BJ (cell line): Measurements from ENCODE around the gene DACT2. TPM values are rescaled to one million over a fixed set of nuclear protein-coding genes. Genes with fewer than 3 reads are reported as not detected.

Experiments
- CTCF ChIA-PET: fragments of 350-600 bp; formaldehyde crosslinking; extraction: SDS; loops from one replicate; lab custom pipeline; 2021; ENCODE audit warnings: antibody characterized with exemption, inconsistent platforms; lab: Yijun Ruan, JAX
- POLR2A ChIA-PET: fragments of 300-600 bp; sonication (Branson Sonifier 250); formaldehyde crosslinking; extraction: SDS; loops from one replicate; lab custom pipeline; 2021; ENCODE audit warnings: antibody characterized with exemption; lab: Charles Lee
- DNase-seq: peaks from one replicate; pipeline ENCODE4 v3.0.0-alpha.2; 2011; ENCODE audit warnings: low read depth
- H3K27me3 ChIP-seq: 2 replicates; pipeline ENCODE4 v1.6.0; 2011; ENCODE audit warnings: low read length; ENCODE audit not compliant: control insufficient read depth, insufficient read depth
- H3K36me3 ChIP-seq: 2 replicates; pipeline ENCODE4 v1.5.1; 2011; ENCODE audit warnings: low read length; ENCODE audit not compliant: control insufficient read depth, insufficient read depth
- H3K4me3 ChIP-seq: 2 replicates; pipeline ENCODE4 v1.5.1; 2011; ENCODE audit warnings: low read depth, mild to moderate bottlenecking, control low read depth, low read length
- CTCF ChIP-seq: IDR thresholded peaks from 2 replicates; pipeline ENCODE4 v1.5.1; 2011; ENCODE audit warnings: low read depth, mild to moderate bottlenecking, control low read depth, inconsistent platforms, low read length, moderate library complexity; ENCODE audit not compliant: insufficient read depth
- polyA plus RNA-seq: library from polyadenylated mRNA; depleted of rRNA; stranded (reverse); fragments of >200 nt; gene quantifications from 2 replicates; pipeline ENCODE4 v1.2.3, GENCODE V29; 2011

DACT2 gene
- polyA plus RNA-seq, 1 experiment, result not detected

- no peaks in the 10 kb centered on the region for H3K36me3 ChIP-seq
- DNase-seq, result no peak
- no peak overlapping the region for H3K4me3 ChIP-seq
- ChIA-PET CTCF (no interaction called here), POLR2A (no interaction called here)
- TF ChIP-seq CTCF, result no peak
- no peaks in the 10 kb centered on the region for H3K27me3 ChIP-seq
Measured at GRCh38 chr6:168310403-168310802, 9.2 kb downstream of the DACT2 start.

GRCh38 chr6:168309997-168310396 is 9.6 kb downstream of the DACT2 start:
- CTCF ChIA-PET, result no interaction called here
- no peaks in the 10 kb centered on the region for H3K36me3 ChIP-seq
- POLR2A ChIA-PET, result no interaction called here
- no peak overlapping the region for H3K4me3 ChIP-seq
- no peak for TF ChIP-seq CTCF
- DNase-seq, result no peak
- no peaks in the 10 kb centered on the region for H3K27me3 ChIP-seq

GRCh38 chr6:168309183-168309582 is 10.4 kb downstream of the DACT2 start:
- H3K36me3 ChIP-seq, result no peaks in the 10 kb centered on the region
- ChIA-PET CTCF (no interaction called here), POLR2A (no interaction called here)
- H3K27me3 ChIP-seq, result no peaks in the 10 kb centered on the region
- TF ChIP-seq CTCF, result no peak
- DNase-seq, result no peak
- H3K4me3 ChIP-seq, result no peak overlapping the region

GRCh38 chr6:168308390-168309144 is 11.0 kb downstream of the DACT2 start:
- POLR2A ChIA-PET, result no interaction called here
- CTCF ChIA-PET, result no interaction called here
- no peak for TF ChIP-seq CTCF
- H3K36me3 ChIP-seq, result no peaks in the 10 kb centered on the region
- DNase-seq, result no peak
- H3K27me3 ChIP-seq, result no peaks in the 10 kb centered on the region
- H3K4me3 ChIP-seq, result no peak overlapping the region

- CTCF ChIA-PET, result no interaction called here
- POLR2A ChIA-PET, result no interaction called here
- Histone ChIP-seq H3K36me3 (no peaks in the 10 kb centered on the region), H3K4me3 (no peak overlapping the region), H3K27me3 (no peaks in the 10 kb centered on the region)
- no peak for TF ChIP-seq CTCF
- no peak for DNase-seq
Measured at GRCh38 chr6:168307695-168308021, 11.9 kb downstream of the DACT2 start.
